Endothelial cell of umbilical vein (primary cell): Measurements from ENCODE around the gene TOB1. TPM values are rescaled to one million over a fixed set of nuclear protein-coding genes. Genes with fewer than 3 reads are reported as not detected.
A peak's percentile ranks its signal among the peaks of the same experiment; 100 is the strongest.

ENCODE experiments used
- BruUV-seq: library from RNA; stranded (reverse); fragments of 400-500 nt; replicated peaks from 2 replicates; lab custom pipeline; 2021; lab: Mats Ljungman, UMichigan
- CTCF ChIA-PET: fragments of 300-600, 350-600 bp; sonication (Branson Sonifier 250); formaldehyde crosslinking; loops from one replicate; lab custom pipeline; 2021; ENCODE audit warnings: antibody characterized with exemption, inconsistent platforms; lab: Charles Lee
- POLR2A ChIA-PET: fragments of 300-600, 350-600 bp; sonication (Branson Sonifier 250); formaldehyde crosslinking; loops from one replicate; lab custom pipeline; 2021; ENCODE audit warnings: antibody characterized with exemption, inconsistent platforms; lab: Charles Lee
- DNase-seq: peaks from one replicate; pipeline ENCODE4 v3.0.0-alpha.2; 2011; ENCODE audit warnings: low read depth, low spot score
- FAIRE-seq: peaks from 2 replicates; lab custom pipeline; 2011; peaks lifted over from hg19 to GRCh38; lab: Jason Lieb, UNC
- H2AFZ ChIP-seq: 2 replicates; pipeline ENCODE4 v1.6.0; 2012; ENCODE audit warnings: low read depth, low read length, control low read depth, inconsistent platforms
- H3K27ac ChIP-seq: 2 replicates; pipeline ENCODE4 v1.5.1; 2011; ENCODE audit warnings: low read depth, mild to moderate bottlenecking, control low read depth, low read length, moderate library complexity; ENCODE audit not compliant: insufficient read depth
- H3K27me3 ChIP-seq, 2 experiments: 2 replicates each; pipeline versions ENCODE4 v1.6.0 to v1.6.1; 2011; ENCODE audit warnings: low read length in 2 of 2, mixed read lengths in 1 of 2; ENCODE audit not compliant: control insufficient read depth in 2 of 2, insufficient read depth in 2 of 2
- H3K36me3 ChIP-seq, 2 experiments: 2 replicates in 1 of 2; 3 replicates in 1 of 2; pipeline ENCODE4 v1.5.1; 2011; ENCODE audit warnings: low read length in 2 of 2, mild to moderate bottlenecking in 1 of 2, moderate library complexity in 1 of 2; ENCODE audit not compliant: control insufficient read depth in 2 of 2, insufficient read depth in 2 of 2; ENCODE audit errors: extremely low read depth in 1 of 2
- H3K4me1 ChIP-seq: 3 replicates; pipeline ENCODE4 v1.5.1; 2011; ENCODE audit warnings: mild to moderate bottlenecking, low read length; ENCODE audit not compliant: control insufficient read depth, insufficient read depth; ENCODE audit errors: extremely low read depth
- H3K4me2 ChIP-seq: 2 replicates; pipeline ENCODE4 v1.6.1; 2011; ENCODE audit warnings: low read length, control low read depth, mixed read lengths; ENCODE audit not compliant: insufficient read depth
- H3K4me3 ChIP-seq, 3 experiments: fragments of 200-600 bp in 1 of 3; sonication (generic), shearing (Covaris generic) in 1 of 3; replicated peaks in 1 of 3; 2 replicates each; pipeline ENCODE4 v1.5.1; 2011 to 2016; ENCODE audit warnings: control low read depth in 3 of 3, low read length in 3 of 3, mild to moderate bottlenecking in 2 of 3, inconsistent platforms in 1 of 3, low read depth in 1 of 3, moderate library complexity in 1 of 3; ENCODE audit not compliant: insufficient read depth in 1 of 3
- H3K79me2 ChIP-seq: 2 replicates; pipeline ENCODE4 v1.6.0; 2012; ENCODE audit warnings: low read length, inconsistent platforms; ENCODE audit not compliant: control insufficient read depth, insufficient read depth
- H3K9ac ChIP-seq: replicated peaks from 2 replicates; pipeline ENCODE3; 2011; ENCODE audit warnings: low read length, control low read depth; ENCODE audit not compliant: insufficient read depth; ENCODE audit errors: extremely low read depth
- H3K9me1 ChIP-seq: replicated peaks from 3 replicates; pipeline ENCODE4 v1.6.0; 2011; ENCODE audit warnings: mild to moderate bottlenecking, low read length; ENCODE audit not compliant: control insufficient read depth, insufficient read depth; ENCODE audit errors: extremely low read depth
- H3K9me3 ChIP-seq: replicated peaks from 2 replicates; pipeline ENCODE4 v1.5.1; 2012; ENCODE audit warnings: low read length, inconsistent platforms; ENCODE audit not compliant: control insufficient read depth, insufficient read depth
- H4K20me1 ChIP-seq: replicated peaks from 2 replicates; pipeline ENCODE3; 2011; ENCODE audit warnings: mild to moderate bottlenecking, low read length; ENCODE audit not compliant: control insufficient read depth, insufficient read depth; ENCODE audit errors: extremely low read depth
- EZH2 ChIP-seq: IDR thresholded peaks from 2 replicates; pipeline ENCODE4 v1.6.1; 2012; ENCODE audit warnings: borderline replicate concordance, low read depth, mild to moderate bottlenecking, moderate library complexity, low read length, inconsistent platforms; ENCODE audit not compliant: severe bottlenecking
- FOS ChIP-seq: IDR thresholded peaks from 2 replicates; pipeline ENCODE4 v1.6.1; 2011; ENCODE audit warnings: mild to moderate bottlenecking, low read length, moderate library complexity, borderline replicate concordance; ENCODE audit not compliant: insufficient read depth
- GATA2 ChIP-seq: IDR thresholded peaks from 2 replicates; pipeline ENCODE4 v1.7.0; 2011; ENCODE audit warnings: low read depth, mild to moderate bottlenecking, moderate library complexity, mixed read lengths, low read length; ENCODE audit not compliant: insufficient read length, insufficient read depth
- JUN ChIP-seq: IDR thresholded peaks from 2 replicates; pipeline ENCODE4 v1.6.1; 2011; ENCODE audit warnings: borderline replicate concordance, low read depth; ENCODE audit not compliant: insufficient read length, insufficient read depth
- MYC ChIP-seq: IDR thresholded peaks from one replicate; pipeline ENCODE4 v1.6.1; 2011; ENCODE audit warnings: mild to moderate bottlenecking, low read depth, low read length
- POLR2A ChIP-seq: IDR thresholded peaks from 2 replicates; pipeline ENCODE4 v1.6.1; 2012; ENCODE audit warnings: low read depth, mild to moderate bottlenecking, control low read depth, low read length
- POLR2AphosphoS5 ChIP-seq: IDR thresholded peaks from 2 replicates; pipeline ENCODE4 v1.6.1; 2012; ENCODE audit warnings: low read depth, mild to moderate bottlenecking, control low read depth, low read length, moderate library complexity; ENCODE audit not compliant: insufficient read depth
- dilution Hi-C: fragments of 300-500 bp; cut with MboI; formaldehyde crosslinking; loops from one replicate; pipeline ENCODE4 v1.15.0; 2019; ENCODE audit warnings: low sequenced_read_pairs; ENCODE audit not compliant: extremely low pct_ligation_motif_present
- intact Hi-C: fragments of 100-400 bp; cut with micrococcal nuclease; formaldehyde crosslinking; loops from one replicate; pipeline ENCODE4 v1.10.0; 2022
- polyA plus RNA-seq, 4 experiments: library from polyadenylated mRNA; depleted of rRNA in 3 of 4; stranded (reverse) in 3 of 4; unstranded in 1 of 4; fragments of >200 nt; gene quantifications; 2 replicates each; pipeline versions ENCODE4 v1.2.1 to v1.2.3, GENCODE V29; 2011 to 2012; ENCODE audit warnings: missing spikeins in 1 of 4
- total RNA-seq: library from RNA; stranded (reverse); gene quantifications from 2 replicates; pipeline ENCODE4 v1.2.3, GENCODE V29; 2021
- TF ChIP-seq, protein P1 (sequence below): IDR thresholded peaks from 2 replicates; pipeline ENCODE4 v1.6.1; 2011; ENCODE audit not compliant: insufficient read depth, insufficient read length
- TF ChIP-seq, protein P2 (sequence below), 2 donors: IDR thresholded peaks; 1 replicate in 1 of 2; 2 replicates in 1 of 2; pipeline ENCODE4 v1.5.1; 2011; ENCODE audit warnings: low read length in 2 of 2, mild to moderate bottlenecking in 2 of 2, moderate library complexity in 2 of 2, control low read depth in 1 of 2, inconsistent platforms in 1 of 2, low read depth in 1 of 2; ENCODE audit not compliant: insufficient read depth in 1 of 2; ENCODE audit errors: extremely low read depth in 1 of 2

Gene TOB1
- total and polyA plus RNA-seq, 2 donors (not counting 3 experiments of a cell fraction or from before 2014, with no cell fraction given) = 3.3 to 12.9 TPM

DNA sequence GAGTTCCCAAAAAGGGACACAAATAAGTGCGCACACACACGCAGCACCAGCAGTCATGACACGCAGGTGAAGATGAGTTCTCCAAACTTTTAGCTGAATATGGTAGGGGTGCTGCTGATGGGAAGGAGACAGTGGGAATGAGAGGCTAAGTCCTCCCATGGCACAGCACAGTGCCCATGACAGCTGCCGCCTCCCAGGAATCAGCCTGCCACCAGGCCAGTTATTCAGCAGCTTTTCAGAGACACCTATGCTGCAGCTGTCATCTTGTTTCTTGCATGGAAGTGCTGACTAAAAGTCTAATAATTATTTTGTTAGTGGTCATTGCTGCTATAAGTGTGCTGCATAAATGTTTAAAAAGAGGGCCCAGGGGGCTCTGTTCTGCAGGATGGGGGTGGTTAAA, 18.6 kb downstream of the TOB1 start:
- intact Hi-C loops (no loop called here), dilution Hi-C loops (no loop called here)
- ChIA-PET POLR2A (interaction anchor here (1.9 kb wide), 1 partner anchor 18 kb away, joined by 4 read pairs; the partner anchor contains the start of gene TOB1), CTCF (interaction anchor here (0.5 to 7.6 kb wide), 4 partner anchors 16 to 106 kb away, joined by 3 to 343 read pairs (median 64); partner anchors contain the start of gene TOB1)
- no peaks in the 10 kb centered on the region for H3K9me3 ChIP-seq
- no peak overlapping the region for H3K9ac ChIP-seq
- H3K4me2 ChIP-seq = no peak overlapping the region
- no peak overlapping the region for H2AFZ ChIP-seq
- H4K20me1 ChIP-seq = no peaks in the 10 kb centered on the region
- FAIRE-seq = peak; percentile 15
- no peak overlapping the region for H3K4me3 ChIP-seq
- H3K4me1 ChIP-seq = peaks cover 7% of the 10 kb centered on the region
- no peaks in the 10 kb centered on the region for H3K36me3 ChIP-seq
- DNase-seq = no peak
- H3K27ac ChIP-seq = no peak overlapping the region
- TF ChIP-seq POLR2AphosphoS5 (no peak), EZH2 (no peak), POLR2A (no peak), JUN (no peak), FOS (no peak), GATA2 (no peak), MYC (no peak)
- TF ChIP-seq, protein P1, sequence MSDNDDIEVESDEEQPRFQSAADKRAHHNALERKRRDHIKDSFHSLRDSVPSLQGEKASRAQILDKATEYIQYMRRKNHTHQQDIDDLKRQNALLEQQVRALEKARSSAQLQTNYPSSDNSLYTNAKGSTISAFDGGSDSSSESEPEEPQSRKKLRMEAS = no peak
- TF ChIP-seq, protein P2, sequence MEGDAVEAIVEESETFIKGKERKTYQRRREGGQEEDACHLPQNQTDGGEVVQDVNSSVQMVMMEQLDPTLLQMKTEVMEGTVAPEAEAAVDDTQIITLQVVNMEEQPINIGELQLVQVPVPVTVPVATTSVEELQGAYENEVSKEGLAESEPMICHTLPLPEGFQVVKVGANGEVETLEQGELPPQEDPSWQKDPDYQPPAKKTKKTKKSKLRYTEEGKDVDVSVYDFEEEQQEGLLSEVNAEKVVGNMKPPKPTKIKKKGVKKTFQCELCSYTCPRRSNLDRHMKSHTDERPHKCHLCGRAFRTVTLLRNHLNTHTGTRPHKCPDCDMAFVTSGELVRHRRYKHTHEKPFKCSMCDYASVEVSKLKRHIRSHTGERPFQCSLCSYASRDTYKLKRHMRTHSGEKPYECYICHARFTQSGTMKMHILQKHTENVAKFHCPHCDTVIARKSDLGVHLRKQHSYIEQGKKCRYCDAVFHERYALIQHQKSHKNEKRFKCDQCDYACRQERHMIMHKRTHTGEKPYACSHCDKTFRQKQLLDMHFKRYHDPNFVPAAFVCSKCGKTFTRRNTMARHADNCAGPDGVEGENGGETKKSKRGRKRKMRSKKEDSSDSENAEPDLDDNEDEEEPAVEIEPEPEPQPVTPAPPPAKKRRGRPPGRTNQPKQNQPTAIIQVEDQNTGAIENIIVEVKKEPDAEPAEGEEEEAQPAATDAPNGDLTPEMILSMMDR (IDR thresholded peaks at IDR 0.05; ENCODE audit: extremely low read depth in 1 of 2, insufficient read depth in 1 of 2, low read depth in 1 of 2, low read length in 2 of 2) = no peak
- no TSS peak for BruUV-seq
- H3K9me1 ChIP-seq = no peaks in the 10 kb centered on the region
- no peaks in the 10 kb centered on the region for H3K79me2 ChIP-seq
- H3K27me3 ChIP-seq = no peaks in the 10 kb centered on the region
